Ishikawa (cell line): Measurements from ENCODE around the gene PDE4B.

Experiments
- CREB1 ChIP-seq: IDR thresholded peaks from 2 replicates; pipeline ENCODE4 v1.6.1; 2012; ENCODE audit warnings: low read depth
- EP300 ChIP-seq: IDR thresholded peaks from 2 replicates; pipeline ENCODE4 v1.6.1; 2012; ENCODE audit warnings: borderline replicate concordance

GRCh38 chr1:65980237-65980636 lies 187.5 kb downstream of the PDE4B start:
- TF ChIP-seq CREB1 (no peak), EP300 (no peak)
